ENCODE measurements around the gene KLF13. TPM values are rescaled to one million over a fixed set of nuclear protein-coding genes. Genes with fewer than 3 reads are reported as not detected.
A peak's percentile ranks its signal among the peaks of the same experiment; 100 is the strongest.

KLF13 gene
- polyA plus RNA-seq, 2 of the 4 experiments (the other 2 are of a cell fraction) = 53.5 TPM

GRCh38 chr15:31321418-31321817, 5.2 kb upstream of the KLF13 start:
- ATAC-seq (no peak), FAIRE-seq (no peak), DNase-seq (ENCODE audit: low read depth in 1 of 2, low spot score in 1 of 2) (no peak)
- H3K4me3 ChIP-seq = no peak overlapping the region
- no peak overlapping the region for H3K4me2 ChIP-seq
- WGBS (ENCODE audit: missing lambda C conversion rate) = 80% methylated on average over 2 of the region's 2 CpGs
- CTCF ChIA-PET = interaction anchor here (1.1 to 3.2 kb wide), 3 partner anchors 106 to 169 kb away, joined by 3 to 17 read pairs (median 3); no protein-coding TSS in a partner anchor
- TF ChIP-seq RARB (CRISPR knock-in tag; IDR thresholded peaks at IDR 0.05) (no peak), ZSCAN20 (CRISPR knock-in tag; IDR thresholded peaks at IDR 0.05) (no peak), ZNF302 (CRISPR knock-in tag; IDR thresholded peaks at IDR 0.05) (no peak)
- H3K4me1 ChIP-seq = peaks cover 8% of the 10 kb centered on the region
- H3K27ac ChIP-seq = no peak overlapping the region
- H3K9me3 ChIP-seq = peaks cover 4% of the 10 kb centered on the region; the same call in 1 of the 3 replicates
- POLR2A ChIA-PET = no interaction called here

DNA sequence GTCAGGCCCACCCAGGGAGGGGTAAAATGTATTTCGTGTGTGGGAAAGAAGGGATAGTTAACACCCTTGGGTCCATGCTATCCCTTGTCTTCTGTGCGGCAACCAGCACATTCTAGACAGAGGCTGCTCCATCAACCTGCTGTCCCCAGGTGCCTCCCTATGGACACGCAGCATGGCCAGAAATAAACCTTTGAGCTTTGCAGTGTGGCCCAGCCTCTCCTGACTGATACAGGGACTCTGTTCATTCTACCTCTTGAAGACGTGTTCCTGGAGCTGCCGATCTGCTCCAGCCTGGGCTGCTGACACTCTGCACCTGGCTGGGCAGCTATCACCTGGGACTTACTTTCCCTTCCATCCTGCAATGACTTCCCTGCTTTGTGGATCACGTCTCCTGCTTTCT, 4.1 kb upstream of the KLF13 start:
- peaks cover 4% of the 10 kb centered on the region; the same call in 1 of the 3 replicates for H3K9me3 ChIP-seq
- H3K4me3 ChIP-seq = no peak overlapping the region
- no peak overlapping the region for H3K27ac ChIP-seq
- no peak for ATAC-seq
- H3K4me1 ChIP-seq = peaks cover 8% of the 10 kb centered on the region
- 84% methylated on average over 6 of the region's 6 CpGs for WGBS (ENCODE audit: missing lambda C conversion rate)
- ChIA-PET CTCF (interaction anchor here (1.3 to 2.2 kb wide), 3 partner anchors 93 to 117 kb away, joined by 3 to 9 read pairs (median 3); no protein-coding TSS in a partner anchor), POLR2A (no interaction called here)
- DNase-seq (ENCODE audit: low read depth in 1 of 2, low spot score in 1 of 2) = no peak
- no peak for TF ChIP-seq FOSB (CRISPR knock-in tag; IDR thresholded peaks at IDR 0.05)
- TF ChIP-seq POLR2A (IDR thresholded peaks at IDR 0.05; ENCODE audit: low read length) = peak; percentile 28
- no peak overlapping the region for H3K4me2 ChIP-seq
- no peak for FAIRE-seq

GRCh38 chr15:31323627-31324026, 3.0 kb upstream of the KLF13 start:
- ATAC-seq (no peak), DNase-seq (ENCODE audit: low read depth in 1 of 2, low spot score in 1 of 2) (no peak), FAIRE-seq (no peak)
- peaks cover 4% of the 10 kb centered on the region; the same call in 1 of the 3 replicates for H3K9me3 ChIP-seq
- POLR2A ChIA-PET = no interaction called here
- 92% methylated on average over 3 of the region's 3 CpGs for WGBS (ENCODE audit: missing lambda C conversion rate)
- H3K4me2 ChIP-seq = no peak overlapping the region
- TF ChIP-seq MYC (IDR thresholded peaks at IDR 0.05; ENCODE audit: borderline replicate concordance, low read length) = no peak
- no peak for TF ChIP-seq KDM5A (IDR thresholded peaks at IDR 0.05)
- TF ChIP-seq MAZ (IDR thresholded peaks at IDR 0.05; ENCODE audit: borderline replicate concordance, low read depth, low read length) = no peak
- TF ChIP-seq E2F6 (IDR thresholded peaks at IDR 0.05; ENCODE audit: borderline replicate concordance, low read depth) = no peak
- TF ChIP-seq FOXS1 (CRISPR knock-in tag; IDR thresholded peaks at IDR 0.05) = no peak
- no peak for TF ChIP-seq HOXB5 (CRISPR knock-in tag; IDR thresholded peaks at IDR 0.05)
- no peak for TF ChIP-seq ZFP36 (IDR thresholded peaks at IDR 0.05; ENCODE audit: borderline replicate concordance, partially characterized antibody)
- TF ChIP-seq RFX5 (IDR thresholded peaks at IDR 0.05) = no peak
- no peak for TF ChIP-seq FOSB (CRISPR knock-in tag; IDR thresholded peaks at IDR 0.05)
- no peak for TF ChIP-seq NR3C1 (IDR thresholded peaks at IDR 0.05)
- TF ChIP-seq HOXB13 (CRISPR knock-in tag; IDR thresholded peaks at IDR 0.05; ENCODE audit: low read depth) = no peak
- TF ChIP-seq MAX (IDR thresholded peaks at IDR 0.05) = no peak
- TF ChIP-seq NFE2L2 (conservative IDR thresholded peaks at IDR 0.05; ENCODE audit: low read length) = no peak
- no peak for TF ChIP-seq CHD4 (IDR thresholded peaks at IDR 0.05; ENCODE audit: borderline replicate concordance)
- no peak for TF ChIP-seq MAFK (IDR thresholded peaks at IDR 0.05; ENCODE audit: partially characterized antibody)
- no peak for TF ChIP-seq BHLHE40 (IDR thresholded peaks at IDR 0.05; ENCODE audit: low read depth, low read length)
- no peak for TF ChIP-seq RCOR1 (IDR thresholded peaks at IDR 0.05; ENCODE audit: low read depth, low read length)
- TF ChIP-seq JUN (IDR thresholded peaks at IDR 0.05) = no peak
- TF ChIP-seq BCL3 (IDR thresholded peaks at IDR 0.05) = no peak
- no peak for TF ChIP-seq JUNB (IDR thresholded peaks at IDR 0.05)
- H3K4me1 ChIP-seq = peaks cover 8% of the 10 kb centered on the region
- H3K4me3 ChIP-seq = no peak overlapping the region
- H3K27ac ChIP-seq = no peak overlapping the region
- CTCF ChIA-PET = interaction anchor here (1.2 to 3.7 kb wide), 7 partner anchors 11 to 165 kb away, joined by 3 to 18 read pairs (median 9); no protein-coding TSS in a partner anchor

All from A549 (cell line).